Activated effector memory CD4-positive, alpha-beta T cell treated with Interleukin-2 at 50 U/mL for 16 hours (primary cell): ENCODE measurements around the gene SGTB.

Experiments
- DNase-seq: peaks from one replicate; pipeline ENCODE4 v3.0.0-alpha.2; 2020

The SGTB gene, protein sequence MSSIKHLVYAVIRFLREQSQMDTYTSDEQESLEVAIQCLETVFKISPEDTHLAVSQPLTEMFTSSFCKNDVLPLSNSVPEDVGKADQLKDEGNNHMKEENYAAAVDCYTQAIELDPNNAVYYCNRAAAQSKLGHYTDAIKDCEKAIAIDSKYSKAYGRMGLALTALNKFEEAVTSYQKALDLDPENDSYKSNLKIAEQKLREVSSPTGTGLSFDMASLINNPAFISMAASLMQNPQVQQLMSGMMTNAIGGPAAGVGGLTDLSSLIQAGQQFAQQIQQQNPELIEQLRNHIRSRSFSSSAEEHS

DNA sequence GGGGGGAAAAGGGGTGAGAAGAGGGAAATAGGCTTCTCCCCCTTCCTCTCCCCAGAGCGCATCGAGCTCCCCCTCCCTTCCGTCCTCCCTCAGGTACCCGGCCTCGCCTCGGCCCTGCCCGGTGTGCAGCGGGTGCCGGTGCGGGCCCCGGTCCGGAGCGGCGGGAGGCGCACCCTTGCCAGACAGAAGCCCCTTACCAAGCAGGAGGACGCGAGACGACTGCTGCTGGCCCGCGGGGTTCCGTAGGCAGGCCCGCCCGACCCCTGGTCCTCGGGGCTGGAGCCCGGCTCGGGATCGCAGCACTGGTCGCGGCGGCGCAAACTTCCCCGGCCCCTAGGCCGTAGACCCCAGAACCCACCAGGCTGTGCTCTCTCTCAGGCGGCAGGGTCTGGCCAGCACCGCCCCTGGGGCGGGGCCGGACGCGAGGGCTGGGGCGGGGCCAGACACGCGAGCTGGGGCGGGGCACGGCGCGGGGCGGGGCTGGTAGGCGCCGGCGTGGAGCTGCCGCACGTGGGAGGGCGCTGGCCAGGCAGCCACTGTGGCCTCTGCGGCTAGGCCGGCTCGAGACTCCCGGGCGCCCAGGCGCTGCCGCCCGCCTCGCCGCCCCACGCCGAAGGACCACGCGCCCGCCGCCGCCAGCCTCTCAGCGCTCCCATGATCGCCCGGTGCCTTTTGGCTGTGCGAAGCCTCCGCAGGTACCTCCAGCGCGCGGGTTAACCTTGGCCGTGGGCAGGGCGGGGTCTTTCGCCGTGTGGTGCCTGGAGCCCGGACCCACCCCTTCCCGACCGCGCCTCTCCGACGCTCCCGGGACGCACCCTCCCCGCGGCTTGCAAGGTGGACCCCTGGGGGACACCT, at the start of gene SGTB, which contains the start of gene NLN:
TSS of gene SGTB (minus strand) at position 390 of the 855 bp plus-strand sequence. CDS start 1,302 bp downstream, outside the sequence.
TSS of gene NLN (plus strand) at position 486 of the 855 bp plus-strand sequence. CDS start at position 655, 169 bp downstream.
- DNase-seq, result peak; percentile 87

DNA sequence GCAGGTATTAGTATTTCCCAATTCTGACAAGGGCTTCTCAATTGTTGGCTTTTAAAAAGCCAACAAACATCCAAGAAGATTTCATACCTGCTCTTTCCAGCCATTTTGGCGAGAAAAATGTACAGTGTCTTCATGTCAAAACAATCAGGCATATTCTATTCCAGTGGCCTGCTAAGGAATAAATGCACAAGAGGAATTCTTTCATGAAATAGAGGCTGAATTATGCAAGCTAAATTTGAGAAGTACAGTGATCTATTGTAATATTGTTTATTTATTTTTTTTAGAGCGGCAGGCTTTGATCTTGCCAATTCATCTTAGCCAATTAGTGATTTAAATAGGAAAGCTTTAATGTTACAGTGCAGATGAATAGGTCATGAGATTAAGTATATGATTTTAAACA, 49.4 kb upstream of the SGTB start:
- DNase-seq, result no peak

GRCh38 chr5:65769539-65769938, 47.6 kb upstream of the SGTB start:
- no peak for DNase-seq

- no peak for DNase-seq
Measured at GRCh38 chr5:65768723-65769346, 46.9 kb upstream of the SGTB start.

DNA sequence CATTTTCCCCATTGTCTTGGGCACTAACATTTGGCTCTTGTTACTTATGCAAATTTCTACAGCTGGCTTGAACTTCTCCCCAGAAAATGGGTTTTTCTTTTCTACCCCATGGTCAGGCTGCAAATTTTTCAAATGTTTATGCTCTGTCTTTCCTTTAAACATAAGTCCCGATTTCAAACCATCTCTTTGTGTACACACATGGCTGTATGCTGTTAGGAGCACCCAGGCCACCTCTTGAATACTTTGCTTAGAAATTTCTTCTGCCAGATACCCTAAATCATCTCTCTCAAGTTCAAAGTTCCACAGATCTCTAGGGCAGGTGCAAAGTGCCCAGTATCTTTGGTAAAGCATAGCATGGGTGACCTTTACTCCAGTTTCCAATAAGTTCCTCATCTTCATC, 45.7 kb upstream of the SGTB start:
- DNase-seq, result no peak

DNA sequence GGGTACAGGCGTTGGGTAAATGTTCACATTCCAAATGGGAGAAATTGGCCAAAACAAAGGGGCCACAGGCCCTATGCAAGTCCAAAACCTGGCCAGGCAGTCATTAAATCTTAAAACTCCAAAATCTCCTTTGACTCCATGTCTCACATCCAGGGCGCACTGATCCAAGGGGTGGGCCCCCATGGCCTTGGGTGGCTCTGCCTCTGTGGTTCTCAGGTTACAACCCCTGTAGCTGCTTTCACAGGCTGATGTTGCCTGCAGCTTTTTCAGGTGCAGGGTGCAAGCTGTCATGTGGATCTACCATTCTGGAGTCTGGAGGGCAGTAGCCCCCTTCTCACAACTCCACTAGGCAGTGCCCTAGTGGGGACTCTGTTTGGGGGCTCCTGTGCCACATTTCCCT, 44.9 kb upstream of the SGTB start:
- DNase-seq, result no peak

- no peak for DNase-seq
Measured at GRCh38 chr5:65766175-65766574, 44.3 kb upstream of the SGTB start.

GRCh38 chr5:65765582-65765981, 43.7 kb upstream of the SGTB start:
- no peak for DNase-seq

DNA sequence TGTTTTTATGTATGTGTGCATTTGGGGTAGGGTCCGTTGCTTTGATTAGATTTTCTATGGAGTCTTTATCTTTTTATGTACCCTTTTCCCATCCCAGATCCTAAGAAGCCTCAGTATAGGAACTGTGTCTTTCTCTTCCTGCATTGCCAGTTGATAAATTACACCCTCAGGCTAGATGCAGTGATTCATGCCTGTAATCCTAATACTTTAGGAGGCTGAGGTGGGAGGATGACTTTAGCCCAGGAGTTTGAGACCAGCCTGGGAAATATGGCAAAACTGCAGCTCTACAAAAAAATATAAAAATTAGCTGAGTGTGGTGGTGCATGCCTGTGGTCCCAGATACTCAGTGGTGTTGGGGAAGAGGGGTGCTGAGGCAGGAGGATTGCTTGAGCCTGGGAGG, 40.3 kb upstream of the SGTB start:
- no peak for DNase-seq

GRCh38 chr5:65760504-65761275, 38.8 kb upstream of the SGTB start:
- DNase-seq, result peak; percentile 47

DNA sequence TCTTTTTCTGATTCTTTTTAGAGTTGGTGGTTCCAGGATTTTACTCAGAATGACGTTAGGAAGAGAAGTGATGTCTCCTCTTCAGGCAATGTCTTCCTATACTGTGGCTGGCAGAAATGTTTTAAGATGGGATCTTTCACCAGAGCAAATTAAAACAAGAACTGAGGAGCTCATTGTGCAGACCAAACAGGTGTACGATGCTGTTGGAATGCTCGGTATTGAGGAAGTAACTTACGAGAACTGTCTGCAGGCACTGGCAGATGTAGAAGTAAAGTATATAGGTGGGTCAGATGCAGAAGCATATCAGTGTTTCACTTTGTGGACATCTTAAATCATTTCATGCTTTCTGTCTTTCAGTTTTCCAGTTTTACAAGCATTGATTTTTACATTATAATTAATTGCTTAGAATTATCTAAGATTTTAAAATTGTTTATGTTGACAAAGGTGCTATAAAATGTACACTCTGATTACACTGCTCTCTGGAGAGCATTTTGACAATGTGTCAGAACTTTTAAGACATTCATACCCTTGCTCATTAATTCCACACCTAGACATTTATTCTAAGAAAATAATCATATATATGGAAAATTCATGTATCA, 36.7 kb upstream of the SGTB start:
- DNase-seq, result no peak

- no peak for DNase-seq
Measured at GRCh38 chr5:65753189-65753588, 31.3 kb upstream of the SGTB start.

GRCh38 chr5:65750938-65751337, 29.0 kb upstream of the SGTB start:
- DNase-seq, result no peak

GRCh38 chr5:65749956-65750355, 28.0 kb upstream of the SGTB start:
- no peak for DNase-seq

DNA sequence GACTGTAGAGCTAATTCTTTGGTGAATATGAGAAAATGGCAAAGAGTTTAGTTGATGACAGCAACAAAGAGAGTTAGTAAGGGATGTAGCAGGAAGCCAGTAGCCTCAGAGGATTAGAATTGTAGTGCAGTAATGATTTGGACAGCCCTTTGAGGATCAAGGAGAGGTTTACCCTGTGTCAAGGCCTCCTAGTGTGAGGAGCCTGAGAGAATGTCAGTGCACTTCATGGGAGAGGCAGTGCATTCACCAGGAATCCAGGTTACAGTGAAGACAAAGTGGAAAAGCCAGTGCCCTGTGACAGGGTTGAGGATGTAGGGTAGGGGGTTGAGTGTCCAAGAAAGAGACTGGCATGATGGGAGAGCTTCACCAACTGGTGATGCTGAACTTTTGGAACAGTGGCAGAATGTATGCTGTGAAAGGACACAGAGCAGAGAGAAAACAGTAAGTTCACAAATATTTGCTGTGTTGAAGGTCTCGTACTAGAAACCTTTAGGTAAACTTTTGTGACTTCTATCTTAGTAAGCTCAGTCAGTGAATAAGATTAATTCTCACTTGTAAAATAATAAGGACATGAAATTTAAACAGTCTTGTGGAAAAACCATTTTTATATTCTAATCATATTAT, 27.4 kb upstream of the SGTB start:
- DNase-seq, result no peak

- DNase-seq, result no peak
Measured at GRCh38 chr5:65742565-65743231, 20.8 kb upstream of the SGTB start.

DNA sequence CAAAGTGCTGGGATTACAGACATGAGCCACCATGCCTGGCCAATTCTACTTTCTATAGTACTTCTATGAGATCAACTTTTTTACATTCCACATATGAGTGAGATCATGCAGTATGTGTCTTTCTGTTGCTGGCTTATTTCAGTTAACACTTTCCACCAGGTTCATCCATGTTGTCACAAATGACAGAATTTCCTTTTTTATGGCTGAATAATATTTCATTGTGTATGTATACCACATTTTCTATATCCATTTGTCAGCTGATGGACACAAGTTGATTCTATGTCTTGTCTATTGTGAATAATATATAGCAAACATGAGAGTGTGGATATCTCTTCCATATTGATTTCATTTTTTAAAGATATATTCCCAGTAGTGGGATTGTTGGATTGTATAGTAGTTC, 17.3 kb upstream of the SGTB start:
- DNase-seq, result no peak

GRCh38 chr5:65738305-65738704, 16.4 kb upstream of the SGTB start:
- no peak for DNase-seq

DNA sequence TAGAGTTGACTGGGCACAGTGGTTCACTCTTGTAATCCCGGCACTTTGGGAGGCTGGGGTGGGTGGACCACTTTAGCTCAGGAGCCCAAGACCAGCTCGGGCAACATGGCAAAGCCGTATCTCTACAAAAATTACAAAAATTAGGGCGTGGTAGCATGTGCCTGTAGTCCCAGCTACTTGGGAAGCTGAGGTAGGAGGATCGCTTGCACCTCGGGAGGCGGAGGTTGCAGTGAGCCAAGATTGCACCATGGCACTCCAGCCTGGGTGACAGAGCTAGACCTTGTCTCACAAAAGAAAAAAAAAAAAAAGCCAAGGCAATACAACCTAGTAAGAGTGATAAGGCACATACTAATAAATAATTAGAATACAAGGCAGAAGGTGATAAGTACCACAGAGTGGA, 15.9 kb upstream of the SGTB start:
- no peak for DNase-seq

DNA sequence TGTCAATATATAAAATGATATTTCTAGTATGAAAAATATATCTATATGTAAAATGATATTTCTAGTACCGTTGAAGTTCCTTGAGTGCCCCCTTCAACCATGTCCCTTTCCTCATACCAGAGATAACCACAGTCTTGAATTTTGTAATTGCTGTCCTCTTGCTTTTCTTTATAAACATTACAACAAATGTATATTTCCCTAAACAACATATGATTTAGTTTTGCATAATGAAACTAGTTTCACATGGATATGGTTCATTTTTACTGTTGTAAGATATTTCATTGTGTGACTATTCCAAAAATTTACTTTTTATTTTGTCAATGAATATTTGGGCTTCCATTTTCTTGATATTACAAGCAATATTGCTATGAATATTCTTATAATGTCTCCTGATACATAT, 14.1 kb upstream of the SGTB start:
- no peak for DNase-seq

GRCh38 chr5:65734921-65735320, 13.0 kb upstream of the SGTB start:
- DNase-seq, result no peak
